GM18870 (cell line): ENCODE results near the gene ABHD12.
"Not testable (repeated sequence)": the region's sequence is repeated elsewhere in the genome, so short reads cannot be mapped to it uniquely, and the experiment has no call there.

ENCODE experiments used
- ATAC-seq: cut with Tn5 transposase; IDR thresholded peaks from one replicate; pipeline ENCODE4 v1.9.1; 2021; ENCODE audit warnings: moderate library complexity; ENCODE audit not compliant: unreplicated experiment

ABHD12 gene

GRCh38 chr20:25260770-25261437 is 129.7 kb downstream of the ABHD12 start:
- ATAC-seq = not testable (repeated sequence)

- ATAC-seq = no peak
Observed at GRCh38 chr20:25259788-25260254, 130.8 kb downstream of the ABHD12 start.

GRCh38 chr20:25259358-25259757 is 131.3 kb downstream of the ABHD12 start:
- ATAC-seq = no peak

- no peak for ATAC-seq
Observed at GRCh38 chr20:25258828-25259227, 131.8 kb downstream of the ABHD12 start.

GRCh38 chr20:25258476-25258805 is 132.2 kb downstream of the ABHD12 start:
- no peak for ATAC-seq

- no peak for ATAC-seq
Observed at GRCh38 chr20:25257756-25258475, 132.7 kb downstream of the ABHD12 start.

- ATAC-seq = no peak
Observed at GRCh38 chr20:25257130-25257529, 133.5 kb downstream of the ABHD12 start.

GRCh38 chr20:25256226-25256859 is 134.3 kb downstream of the ABHD12 start:
- no peak for ATAC-seq

GRCh38 chr20:25254986-25255680 is 135.5 kb downstream of the ABHD12 start:
- no peak for ATAC-seq

GRCh38 chr20:25254571-25254970 is 136.1 kb downstream of the ABHD12 start:
- ATAC-seq = no peak

- ATAC-seq = no peak
Observed at GRCh38 chr20:25253606-25254275, 136.9 kb downstream of the ABHD12 start.

GRCh38 chr20:25252686-25253421 is 137.8 kb downstream of the ABHD12 start:
- ATAC-seq = no peak

GRCh38 chr20:25252230-25252651 is 138.4 kb downstream of the ABHD12 start:
- no peak for ATAC-seq

GRCh38 chr20:25251558-25251957 is 139.1 kb downstream of the ABHD12 start:
- no peak for ATAC-seq

GRCh38 chr20:25251019-25251418 is 139.6 kb downstream of the ABHD12 start:
- ATAC-seq = no peak

GRCh38 chr20:25250508-25250907 is 140.1 kb downstream of the ABHD12 start:
- no peak for ATAC-seq
